Cardiac fibroblast (primary cell): Measurements from ENCODE around the gene SLC15A2.
A peak's percentile ranks its signal among the peaks of the same experiment; 100 is the strongest.

Source experiments
- DNase-seq, 2 donors: peaks; one replicate each; pipeline versions ENCODE4 v3.0.0 to v3.0.0-alpha.2; 2010; ENCODE audit warnings: low read depth in 2 of 2
- H3K4me3 ChIP-seq, 2 donors: replicated peaks in 1 of 2; 1 replicate in 1 of 2; 2 replicates in 1 of 2; pipeline ENCODE4 v1.5.1; 2011; ENCODE audit warnings: low read depth in 2 of 2, low read length in 2 of 2, mild to moderate bottlenecking in 2 of 2, moderate library complexity in 1 of 2
- CTCF ChIP-seq: IDR thresholded peaks from one replicate; pipeline ENCODE4 v1.5.1; 2011; ENCODE audit warnings: low read depth, mild to moderate bottlenecking, low read length, inconsistent platforms

Gene SLC15A2

GRCh38 chr3:121963608-121964007 lies 69.4 kb downstream of the SLC15A2 start:
- H3K4me3 ChIP-seq = no peak overlapping the region
- DNase-seq = no peak
- TF ChIP-seq CTCF = no peak

- no peak for TF ChIP-seq CTCF
These were observed 75.4 kb downstream of the SLC15A2 start for GRCh38 chr3:121969631-121970030.

GRCh38 chr3:121970047-121970446 lies 75.8 kb downstream of the SLC15A2 start:
- peak in 1 of 2 donors; percentile 5 for DNase-seq

More at GRCh38 chr3:121969631-121970030, 75.4 kb downstream of the SLC15A2 start:
- no peak for DNase-seq
- no peak overlapping the region for H3K4me3 ChIP-seq

GRCh38 chr3:121974601-121975111 lies 80.5 kb downstream of the SLC15A2 start:
- no peak overlapping the region for H3K4me3 ChIP-seq
- no peak for TF ChIP-seq CTCF
- no peak for DNase-seq

More at GRCh38 chr3:121970047-121970446, 75.8 kb downstream of the SLC15A2 start:
- no peak overlapping the region for H3K4me3 ChIP-seq
- TF ChIP-seq CTCF = no peak

- TF ChIP-seq CTCF = no peak
- DNase-seq = peak in 1 of 2 donors; percentile 2
- H3K4me3 ChIP-seq = no peak overlapping the region
These were observed 81.6 kb downstream of the SLC15A2 start for GRCh38 chr3:121975702-121976302.

GRCh38 chr3:121976727-121977126 lies 82.5 kb downstream of the SLC15A2 start:
- no peak overlapping the region for H3K4me3 ChIP-seq
- no peak for DNase-seq
- TF ChIP-seq CTCF = no peak

- DNase-seq = no peak
- no peak for TF ChIP-seq CTCF
- no peak overlapping the region for H3K4me3 ChIP-seq
These were observed 85.0 kb downstream of the SLC15A2 start for GRCh38 chr3:121979246-121979645.
